PC-3 (cell line): Measurements from ENCODE around the gene ISG20. TPM values are rescaled to one million over a fixed set of nuclear protein-coding genes. Genes with fewer than 3 reads are reported as not detected.

Source experiments
- ATAC-seq: fragments of 200-7000 bp; cut with Tn5 transposase; 2 replicates; pipeline ENCODE4 v1.9.1; 2020; ENCODE audit warnings: mild to moderate bottlenecking, moderate library complexity
- BruUV-seq: library from RNA; stranded (reverse); fragments of 400-500 nt; replicated peaks from 2 replicates; lab custom pipeline; 2021; lab: Mats Ljungman, UMichigan
- CTCF ChIA-PET: fragments of 300-600 bp; sonication (Branson Sonifier 250); formaldehyde crosslinking; loops from one replicate; lab custom pipeline; 2022; ENCODE audit warnings: antibody characterized with exemption; lab: Charles Lee
- POLR2A ChIA-PET: fragments of 300-600 bp; sonication (Branson Sonifier 250); formaldehyde crosslinking; loops from one replicate; lab custom pipeline; 2022; ENCODE audit warnings: antibody characterized with exemption; ENCODE audit not compliant: unreplicated experiment; lab: Charles Lee
- DNase-seq: peaks from one replicate; pipeline ENCODE4 v3.0.0-alpha.2; 2015
- H2AFZ ChIP-seq: fragments of 300-600 bp; sonication (generic); 2 replicates; pipeline ENCODE4 v1.6.0; 2016; ENCODE audit warnings: antibody characterized with exemption, low read length
- H3F3A ChIP-seq: fragments of 300-600 bp; sonication (generic); one replicate; pipeline ENCODE4 v1.6.0; 2017; ENCODE audit warnings: antibody characterized with exemption, low read length, control low read depth, mild to moderate bottlenecking; ENCODE audit not compliant: unreplicated experiment
- H3K27ac ChIP-seq: fragments of 300-600 bp; sonication (generic); 2 replicates; pipeline ENCODE4 v1.5.1; 2016; ENCODE audit warnings: mild to moderate bottlenecking, low read length
- H3K27me3 ChIP-seq: fragments of 300-600 bp; sonication (generic); 2 replicates; pipeline ENCODE4 v1.6.1; 2016; ENCODE audit warnings: low read length, mixed read lengths
- H3K36me3 ChIP-seq: fragments of 300-600 bp; sonication (generic); 2 replicates; pipeline ENCODE4 v1.6.1; 2016; ENCODE audit warnings: low read depth, mixed run types, low read length, mixed read lengths
- H3K4me1 ChIP-seq: fragments of 300-600 bp; sonication (generic); 2 replicates; pipeline ENCODE4 v1.5.1; 2016; ENCODE audit warnings: low read length; ENCODE audit not compliant: insufficient read depth
- H3K4me2 ChIP-seq: fragments of 300-600 bp; sonication (generic); 2 replicates; pipeline ENCODE4 v1.6.0; 2016; ENCODE audit warnings: low read length
- H3K4me3 ChIP-seq: fragments of 300-600 bp; sonication (generic); 2 replicates; pipeline ENCODE4 v1.5.1; 2016; ENCODE audit warnings: mild to moderate bottlenecking, low read length, mixed read lengths
- H3K79me2 ChIP-seq: fragments of 300-600 bp; sonication (generic); 2 replicates; pipeline ENCODE4 v1.6.1; 2017; ENCODE audit warnings: low read length, mixed read lengths
- H3K9ac ChIP-seq: fragments of 300-600 bp; sonication (generic); 2 replicates; pipeline ENCODE4 v1.6.0; 2016; ENCODE audit warnings: mild to moderate bottlenecking, low read length
- H3K9me2 ChIP-seq: fragments of 300-600 bp; sonication (generic); replicated peaks from 2 replicates; pipeline ENCODE4 v1.6.1; 2016; ENCODE audit warnings: mixed run types, low read length, mixed read lengths
- H3K9me3 ChIP-seq: fragments of 300-600 bp; sonication (generic); 2 replicates; pipeline ENCODE4 v1.6.1; 2016; ENCODE audit warnings: low read length, mixed read lengths
- H4K20me1 ChIP-seq: fragments of 300-600 bp; sonication (generic); 2 replicates; pipeline ENCODE4 v1.6.1; 2016; ENCODE audit warnings: low read length, mixed read lengths
- EZH2 ChIP-seq: fragments of 300-600 bp; sonication (generic); IDR thresholded peaks from one replicate; pipeline ENCODE4 v1.6.1; 2017; ENCODE audit warnings: antibody characterized with exemption, mild to moderate bottlenecking, low read length; ENCODE audit not compliant: unreplicated experiment
- EZH2phosphoT487 ChIP-seq: fragments of 300-600 bp; sonication (generic); IDR thresholded peaks from 2 replicates; pipeline ENCODE4 v1.6.1; 2018; ENCODE audit warnings: mild to moderate bottlenecking, antibody characterized with exemption, low read length, borderline replicate concordance
- intact Hi-C: fragments of 100-400 bp; cut with micrococcal nuclease; formaldehyde crosslinking; loops from 2 replicates; pipeline ENCODE4 v1.9.0; 2023
- total RNA-seq: library from RNA; depleted of rRNA; stranded (reverse); fragments of >200 nt; gene quantifications from 2 replicates; pipeline ENCODE4 v1.2.3, GENCODE V29; 2014
- TF ChIP-seq, protein P1 (sequence below): fragments of 300-600 bp; sonication (generic); conservative IDR thresholded peaks from 2 replicates; pipeline ENCODE4 v1.5.1; 2017; ENCODE audit warnings: antibody characterized with exemption, low read depth, mild to moderate bottlenecking, low read length

Gene ISG20
- total RNA-seq, 1 experiment from 2014 or later, result 64.0 TPM

DNA sequence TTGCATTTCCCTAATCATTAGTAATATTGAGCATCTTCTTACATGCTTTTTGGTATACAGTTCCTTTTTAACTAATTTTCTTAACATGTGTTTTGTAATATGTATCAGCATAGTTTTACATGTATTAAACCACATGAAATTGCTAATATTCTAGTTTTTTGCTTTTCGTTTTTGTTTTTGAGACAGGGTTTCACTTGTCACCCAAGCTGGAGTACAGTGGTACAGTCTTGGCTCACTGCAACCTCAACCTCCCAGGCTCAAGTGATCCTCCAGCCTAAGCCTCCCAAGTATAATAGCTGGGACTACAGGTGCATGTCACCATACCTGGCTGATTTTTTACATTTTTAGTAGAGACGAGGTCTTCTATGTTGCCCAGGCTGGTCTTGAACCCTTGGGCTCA, 4.4 kb upstream of the ISG20 start:
- Histone ChIP-seq H3K9me2 (no peaks in the 10 kb centered on the region), H3K27ac (no peak overlapping the region), H2AFZ (no peak overlapping the region), H3K9ac (no peak overlapping the region), H3K36me3 (peaks cover 30% of the 10 kb centered on the region), H3K9me3 (no peaks in the 10 kb centered on the region), H3K27me3 (no peaks in the 10 kb centered on the region), H3K4me3 (no peak overlapping the region), H3K79me2 (peaks cover 28% of the 10 kb centered on the region), H3K4me2 (no peak overlapping the region), H3K4me1 (peaks cover 55% of the 10 kb centered on the region), H4K20me1 (no peaks in the 10 kb centered on the region), H3F3A (no peaks in the 10 kb centered on the region)
- no TSS peak for BruUV-seq
- TF ChIP-seq EZH2phosphoT487 (no peak), EZH2 (no peak)
- TF ChIP-seq, protein P1, sequence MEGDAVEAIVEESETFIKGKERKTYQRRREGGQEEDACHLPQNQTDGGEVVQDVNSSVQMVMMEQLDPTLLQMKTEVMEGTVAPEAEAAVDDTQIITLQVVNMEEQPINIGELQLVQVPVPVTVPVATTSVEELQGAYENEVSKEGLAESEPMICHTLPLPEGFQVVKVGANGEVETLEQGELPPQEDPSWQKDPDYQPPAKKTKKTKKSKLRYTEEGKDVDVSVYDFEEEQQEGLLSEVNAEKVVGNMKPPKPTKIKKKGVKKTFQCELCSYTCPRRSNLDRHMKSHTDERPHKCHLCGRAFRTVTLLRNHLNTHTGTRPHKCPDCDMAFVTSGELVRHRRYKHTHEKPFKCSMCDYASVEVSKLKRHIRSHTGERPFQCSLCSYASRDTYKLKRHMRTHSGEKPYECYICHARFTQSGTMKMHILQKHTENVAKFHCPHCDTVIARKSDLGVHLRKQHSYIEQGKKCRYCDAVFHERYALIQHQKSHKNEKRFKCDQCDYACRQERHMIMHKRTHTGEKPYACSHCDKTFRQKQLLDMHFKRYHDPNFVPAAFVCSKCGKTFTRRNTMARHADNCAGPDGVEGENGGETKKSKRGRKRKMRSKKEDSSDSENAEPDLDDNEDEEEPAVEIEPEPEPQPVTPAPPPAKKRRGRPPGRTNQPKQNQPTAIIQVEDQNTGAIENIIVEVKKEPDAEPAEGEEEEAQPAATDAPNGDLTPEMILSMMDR, result no peak
- ATAC-seq (no peak), DNase-seq (no peak)
- intact Hi-C loops, result no loop called here
- CTCF ChIA-PET, result no interaction called here
- POLR2A ChIA-PET, result no interaction called here

DNA sequence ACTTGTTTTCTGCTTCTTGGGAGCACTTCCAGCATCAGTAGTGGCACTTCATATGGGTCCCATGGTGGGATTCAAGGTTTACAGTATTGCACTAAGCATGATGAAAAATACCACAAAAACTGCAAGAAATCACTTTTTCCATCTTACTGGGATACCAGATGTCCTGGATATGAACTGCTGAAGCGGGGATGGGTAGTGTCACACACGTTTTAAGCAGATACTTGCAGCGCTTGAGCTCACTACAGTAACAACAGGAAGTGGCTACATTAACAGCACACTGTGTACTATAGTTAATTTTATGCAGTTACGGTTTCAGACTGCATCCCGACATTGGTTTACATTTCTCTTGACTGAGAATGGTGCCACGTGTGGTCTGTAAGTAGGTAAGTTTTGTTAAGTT, 3.5 kb upstream of the ISG20 start:
- TF ChIP-seq, protein P1, result no peak
- no peak for TF ChIP-seq EZH2
- TF ChIP-seq EZH2phosphoT487, result no peak
- BruUV-seq, result no TSS peak
- Histone ChIP-seq H3K9ac (0 out of 2 replicates have a peak overlapping the region, but pooled peaks have one; percentile 6), H3K4me1 (peaks cover 55% of the 10 kb centered on the region), H3K4me2 (no peak overlapping the region), H3K27me3 (no peaks in the 10 kb centered on the region), H3K27ac (peak overlapping the region; percentile 100), H4K20me1 (no peaks in the 10 kb centered on the region), H3F3A (no peaks in the 10 kb centered on the region), H3K36me3 (peaks cover 24% of the 10 kb centered on the region), H3K9me2 (no peaks in the 10 kb centered on the region), H2AFZ (no peak overlapping the region), H3K79me2 (peaks cover 25% of the 10 kb centered on the region), H3K9me3 (no peaks in the 10 kb centered on the region), H3K4me3 (no peak overlapping the region)
- intact Hi-C loops, result no loop called here
- ChIA-PET CTCF (interaction anchor here (1.1 kb wide), 1 partner anchor 11 kb away, joined by 4 read pairs; no protein-coding TSS in a partner anchor), POLR2A (no interaction called here)
- DNase-seq (no peak), ATAC-seq (no peak)

DNA sequence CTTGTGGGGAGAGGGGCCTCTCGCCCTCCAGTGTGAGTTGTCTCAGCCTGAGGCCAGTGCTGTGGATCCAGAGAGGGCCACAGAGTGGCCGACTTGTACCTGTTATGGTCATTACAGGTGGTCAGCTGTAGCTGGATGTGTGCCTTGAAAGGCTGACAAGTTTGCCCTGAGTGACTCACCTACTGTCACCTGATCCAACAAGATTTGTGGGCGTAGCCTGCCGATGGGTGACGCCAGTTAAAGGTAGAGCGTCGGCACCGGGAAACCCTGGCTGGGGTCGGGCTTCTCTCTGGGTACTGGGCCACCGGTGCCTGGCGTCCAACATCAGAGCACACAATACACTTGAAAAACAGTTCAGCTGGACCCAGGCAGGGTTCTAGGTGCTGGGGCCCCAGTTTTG, 2.8 kb upstream of the ISG20 start:
- CTCF ChIA-PET, result interaction anchor here (1.1 kb wide), 1 partner anchor 11 kb away, joined by 4 read pairs; no protein-coding TSS in a partner anchor
- no TSS peak for BruUV-seq
- Histone ChIP-seq H3K4me2 (peak overlapping the region; percentile 37), H3K4me1 (peaks cover 49% of the 10 kb centered on the region), H3F3A (no peaks in the 10 kb centered on the region), H4K20me1 (no peaks in the 10 kb centered on the region), H3K9ac (peak overlapping the region; percentile 92), H3K9me2 (no peaks in the 10 kb centered on the region), H3K27me3 (no peaks in the 10 kb centered on the region), H3K36me3 (peaks cover 19% of the 10 kb centered on the region), H2AFZ (no peak overlapping the region), H3K4me3 (no peak overlapping the region), H3K79me2 (peaks cover 19% of the 10 kb centered on the region), H3K27ac (peak overlapping the region; percentile 100), H3K9me3 (no peaks in the 10 kb centered on the region)
- intact Hi-C loops, result no loop called here
- POLR2A ChIA-PET, result no interaction called here
- ATAC-seq (peak; percentile 14), DNase-seq (peak; percentile 85)
- no peak for TF ChIP-seq EZH2
- TF ChIP-seq EZH2phosphoT487, result no peak
- TF ChIP-seq, protein P1, result no peak
